GM19023 (cell line): ENCODE measurements around the gene MALL.
"Not testable (repeated sequence)": the region's sequence is repeated elsewhere in the genome, so short reads cannot be mapped to it uniquely, and the experiment has no call there.

Experiments
- ATAC-seq: cut with Tn5 transposase; IDR thresholded peaks from one replicate; pipeline ENCODE4 v1.9.1; 2021; ENCODE audit warnings: mild to moderate bottlenecking, moderate library complexity; ENCODE audit not compliant: unreplicated experiment

The MALL gene

GRCh38 chr2:110054521-110055407 lies 60.9 kb downstream of the MALL start:
- not testable (repeated sequence) for ATAC-seq

DNA sequence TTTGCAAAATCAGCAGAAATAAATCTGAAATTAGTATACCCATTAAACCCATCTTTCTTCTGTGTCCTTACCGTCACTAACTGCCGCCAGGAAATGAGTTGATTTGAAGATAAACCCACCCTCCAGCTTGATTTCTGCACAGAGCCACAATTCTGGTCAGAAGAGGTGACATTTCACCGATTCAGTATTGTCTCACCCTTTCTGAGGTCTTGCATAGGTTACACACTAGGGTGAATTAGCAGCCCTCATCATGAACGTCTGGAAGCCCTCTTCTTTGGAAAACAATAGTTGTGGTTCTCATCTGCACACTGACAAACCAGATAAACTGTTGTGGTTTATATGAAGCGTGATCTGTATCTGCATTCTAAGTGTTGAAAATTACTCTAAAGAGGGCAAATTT lies 61.9 kb downstream of the MALL start:
- not testable (repeated sequence) for ATAC-seq

- not testable (repeated sequence) for ATAC-seq
These were observed 63.5 kb downstream of the MALL start for GRCh38 chr2:110052166-110052565.

- not testable (repeated sequence) for ATAC-seq
These were observed 65.4 kb downstream of the MALL start for GRCh38 chr2:110050222-110050621.

GRCh38 chr2:110049769-110050168 lies 65.9 kb downstream of the MALL start:
- not testable (repeated sequence) for ATAC-seq

GRCh38 chr2:110048255-110049197 lies 67.1 kb downstream of the MALL start:
- ATAC-seq, result not testable (repeated sequence)

- ATAC-seq, result not testable (repeated sequence)
These were observed 68.4 kb downstream of the MALL start for GRCh38 chr2:110047225-110047624.

DNA sequence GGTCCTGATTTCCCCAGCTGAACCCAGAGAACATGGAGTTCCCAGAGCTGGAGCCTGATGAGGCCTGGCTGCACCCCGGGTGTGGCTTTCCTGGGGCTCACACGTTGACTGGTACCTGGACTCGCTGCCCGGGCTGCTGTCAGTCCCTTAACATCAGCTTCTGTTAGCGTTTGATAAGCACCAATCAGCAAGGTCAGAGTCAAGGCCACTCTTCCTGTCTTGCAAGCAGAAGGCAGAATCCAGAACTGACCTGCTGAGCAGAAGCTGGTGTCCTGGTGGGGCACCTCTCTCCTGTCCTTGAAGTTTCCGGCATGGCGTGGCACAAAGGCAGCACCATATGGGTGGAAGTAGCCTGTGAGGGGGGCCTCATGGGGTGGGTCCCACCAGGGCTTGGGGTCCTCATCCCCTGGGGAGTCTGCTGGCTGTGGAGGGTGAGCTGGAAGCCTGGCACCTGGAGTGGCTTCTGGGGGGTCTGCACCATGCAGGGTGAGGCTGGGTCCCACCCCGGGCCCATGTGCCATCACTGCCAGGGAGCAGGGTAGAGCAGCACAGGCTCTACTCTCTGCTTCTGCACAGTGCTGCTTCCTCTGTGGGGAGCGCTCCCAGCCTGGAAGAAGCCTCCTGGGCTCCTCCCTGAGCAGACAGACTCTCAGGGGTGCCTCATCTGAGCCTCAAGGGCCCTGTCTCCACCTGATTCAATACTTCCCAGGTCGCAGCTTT lies 73.5 kb downstream of the MALL start:
- ATAC-seq, result not testable (repeated sequence)

- not testable (repeated sequence) for ATAC-seq
These were observed 78.3 kb downstream of the MALL start for GRCh38 chr2:110037336-110037735.

GRCh38 chr2:110035384-110035783 lies 80.2 kb downstream of the MALL start:
- not testable (repeated sequence) for ATAC-seq

- not testable (repeated sequence) for ATAC-seq
These were observed 80.7 kb downstream of the MALL start for GRCh38 chr2:110034935-110035334.
